Prostate gland (tissue), 2 donors: ENCODE results near the gene MOBP.

ENCODE experiments used
- CTCF ChIP-seq, 4 experiments: fragments of 200-600 bp in 2 of 4; fragments of 450-650 bp in 2 of 4; sonication (generic) in 2 of 4; IDR thresholded peaks; 1 replicate in 3 of 4; 2 replicates in 1 of 4; pipeline ENCODE4 v1.5.1; 2016 to 2019; ENCODE audit warnings: antibody characterized with exemption in 4 of 4, mild to moderate bottlenecking in 2 of 4, moderate library complexity in 2 of 4
- POLR2A ChIP-seq: fragments of 450-650 bp; IDR thresholded peaks from one replicate; pipeline ENCODE4 v1.6.1; 2016; ENCODE audit warnings: antibody characterized with exemption, mild to moderate bottlenecking
- POLR2AphosphoS5 ChIP-seq: sonication (generic); formaldehyde crosslinking; IDR thresholded peaks from one replicate; pipeline ENCODE4 v1.6.1; 2017; ENCODE audit warnings: antibody characterized with exemption

GRCh38 chr3:39449796-39450195, 17.7 kb upstream of the MOBP start:
- TF ChIP-seq CTCF (IDR thresholded peaks at IDR 0.05) (no peak), POLR2AphosphoS5 (no peak), POLR2A (no peak)
